Hematopoietic multipotent progenitor cell treated with erythropoietin and hydrocortisone succinate and interleukin-3 and kit ligand, for 6 days (in vitro differentiated cells): ENCODE measurements around the gene INO80C.
"Not testable (repeated sequence)": the region's sequence is repeated elsewhere in the genome, so short reads cannot be mapped to it uniquely, and the experiment has no call there.

Experiments
- DNase-seq: peaks from one replicate; pipeline ENCODE4 v3.0.0-alpha.2; 2015

INO80C gene

GRCh38 chr18:35458677-35459441, 38.9 kb downstream of the INO80C start:
- DNase-seq: peak; percentile 59

- DNase-seq: no peak
Measured at GRCh38 chr18:35458271-35458670, 39.5 kb downstream of the INO80C start.

- no peak for DNase-seq
Measured at GRCh38 chr18:35457140-35457704, 40.5 kb downstream of the INO80C start.

- DNase-seq: no peak
Measured at GRCh38 chr18:35455926-35456763, 41.6 kb downstream of the INO80C start.

GRCh38 chr18:35454803-35455202, 43.0 kb downstream of the INO80C start:
- no peak for DNase-seq

GRCh38 chr18:35453065-35453464, 44.7 kb downstream of the INO80C start:
- DNase-seq: not testable (repeated sequence)

- no peak for DNase-seq
Measured at GRCh38 chr18:35451916-35452315, 45.8 kb downstream of the INO80C start.

- no peak for DNase-seq
Measured at GRCh38 chr18:35451032-35451431, 46.7 kb downstream of the INO80C start.

GRCh38 chr18:35444636-35445035, 53.1 kb downstream of the INO80C start:
- no peak for DNase-seq

GRCh38 chr18:35443847-35444246, 53.9 kb downstream of the INO80C start:
- no peak for DNase-seq

- peak; percentile 47 for DNase-seq
Measured at GRCh38 chr18:35443434-35443833, 54.3 kb downstream of the INO80C start.

- no peak for DNase-seq
Measured at GRCh38 chr18:35442701-35443100, 55.1 kb downstream of the INO80C start.

- no peak for DNase-seq
Measured at GRCh38 chr18:35441857-35442595, 55.7 kb downstream of the INO80C start.

- no peak for DNase-seq
Measured at GRCh38 chr18:35438480-35439234, 59.1 kb downstream of the INO80C start.

- no peak for DNase-seq
Measured at GRCh38 chr18:35437836-35438235, 59.9 kb downstream of the INO80C start.

- DNase-seq: no peak
Measured at GRCh38 chr18:35436076-35436649, 61.6 kb downstream of the INO80C start.

GRCh38 chr18:35435401-35435800, 62.4 kb downstream of the INO80C start:
- DNase-seq: no peak

GRCh38 chr18:35432565-35433001, 65.2 kb downstream of the INO80C start:
- DNase-seq: no peak

- DNase-seq: no peak
Measured at GRCh38 chr18:35431374-35431741, 66.4 kb downstream of the INO80C start.

GRCh38 chr18:35430721-35431373, 66.9 kb downstream of the INO80C start:
- no peak for DNase-seq

- DNase-seq: no peak
Measured at GRCh38 chr18:35426786-35427185, 71.0 kb downstream of the INO80C start.
